PC-3 (cell line): Measurements from ENCODE around the gene UNC5B. TPM values are rescaled to one million over a fixed set of nuclear protein-coding genes. Genes with fewer than 3 reads are reported as not detected.
A peak's percentile ranks its signal among the peaks of the same experiment; 100 is the strongest.

Experiments
- ATAC-seq: fragments of 200-7000 bp; cut with Tn5 transposase; 2 replicates; pipeline ENCODE4 v1.9.1; 2020; ENCODE audit warnings: mild to moderate bottlenecking, moderate library complexity
- BruUV-seq: library from RNA; stranded (reverse); fragments of 400-500 nt; replicated peaks from 2 replicates; lab custom pipeline; 2021; lab: Mats Ljungman, UMichigan
- CTCF ChIA-PET: fragments of 300-600 bp; sonication (Branson Sonifier 250); formaldehyde crosslinking; loops from one replicate; lab custom pipeline; 2022; ENCODE audit warnings: antibody characterized with exemption; lab: Charles Lee
- POLR2A ChIA-PET: fragments of 300-600 bp; sonication (Branson Sonifier 250); formaldehyde crosslinking; loops from one replicate; lab custom pipeline; 2022; ENCODE audit warnings: antibody characterized with exemption; ENCODE audit not compliant: unreplicated experiment; lab: Charles Lee
- DNase-seq: peaks from one replicate; pipeline ENCODE4 v3.0.0-alpha.2; 2015
- H2AFZ ChIP-seq: fragments of 300-600 bp; sonication (generic); 2 replicates; pipeline ENCODE4 v1.6.0; 2016; ENCODE audit warnings: antibody characterized with exemption, low read length
- H3F3A ChIP-seq: fragments of 300-600 bp; sonication (generic); one replicate; pipeline ENCODE4 v1.6.0; 2017; ENCODE audit warnings: antibody characterized with exemption, low read length, control low read depth, mild to moderate bottlenecking; ENCODE audit not compliant: unreplicated experiment
- H3K27ac ChIP-seq: fragments of 300-600 bp; sonication (generic); 2 replicates; pipeline ENCODE4 v1.5.1; 2016; ENCODE audit warnings: mild to moderate bottlenecking, low read length
- H3K27me3 ChIP-seq: fragments of 300-600 bp; sonication (generic); 2 replicates; pipeline ENCODE4 v1.6.1; 2016; ENCODE audit warnings: low read length, mixed read lengths
- H3K36me3 ChIP-seq: fragments of 300-600 bp; sonication (generic); 2 replicates; pipeline ENCODE4 v1.6.1; 2016; ENCODE audit warnings: low read depth, mixed run types, low read length, mixed read lengths
- H3K4me1 ChIP-seq: fragments of 300-600 bp; sonication (generic); 2 replicates; pipeline ENCODE4 v1.5.1; 2016; ENCODE audit warnings: low read length; ENCODE audit not compliant: insufficient read depth
- H3K4me2 ChIP-seq: fragments of 300-600 bp; sonication (generic); 2 replicates; pipeline ENCODE4 v1.6.0; 2016; ENCODE audit warnings: low read length
- H3K4me3 ChIP-seq: fragments of 300-600 bp; sonication (generic); 2 replicates; pipeline ENCODE4 v1.5.1; 2016; ENCODE audit warnings: mild to moderate bottlenecking, low read length, mixed read lengths
- H3K79me2 ChIP-seq: fragments of 300-600 bp; sonication (generic); 2 replicates; pipeline ENCODE4 v1.6.1; 2017; ENCODE audit warnings: low read length, mixed read lengths
- H3K9ac ChIP-seq: fragments of 300-600 bp; sonication (generic); 2 replicates; pipeline ENCODE4 v1.6.0; 2016; ENCODE audit warnings: mild to moderate bottlenecking, low read length
- H3K9me2 ChIP-seq: fragments of 300-600 bp; sonication (generic); replicated peaks from 2 replicates; pipeline ENCODE4 v1.6.1; 2016; ENCODE audit warnings: mixed run types, low read length, mixed read lengths
- H3K9me3 ChIP-seq: fragments of 300-600 bp; sonication (generic); 2 replicates; pipeline ENCODE4 v1.6.1; 2016; ENCODE audit warnings: low read length, mixed read lengths
- H4K20me1 ChIP-seq: fragments of 300-600 bp; sonication (generic); 2 replicates; pipeline ENCODE4 v1.6.1; 2016; ENCODE audit warnings: low read length, mixed read lengths
- EZH2 ChIP-seq: fragments of 300-600 bp; sonication (generic); IDR thresholded peaks from one replicate; pipeline ENCODE4 v1.6.1; 2017; ENCODE audit warnings: antibody characterized with exemption, mild to moderate bottlenecking, low read length; ENCODE audit not compliant: unreplicated experiment
- EZH2phosphoT487 ChIP-seq: fragments of 300-600 bp; sonication (generic); IDR thresholded peaks from 2 replicates; pipeline ENCODE4 v1.6.1; 2018; ENCODE audit warnings: mild to moderate bottlenecking, antibody characterized with exemption, low read length, borderline replicate concordance
- intact Hi-C: fragments of 100-400 bp; cut with micrococcal nuclease; formaldehyde crosslinking; loops from 2 replicates; pipeline ENCODE4 v1.9.0; 2023
- total RNA-seq: library from RNA; depleted of rRNA; stranded (reverse); fragments of >200 nt; gene quantifications from 2 replicates; pipeline ENCODE4 v1.2.3, GENCODE V29; 2014
- TF ChIP-seq, protein P1 (sequence below): fragments of 300-600 bp; sonication (generic); conservative IDR thresholded peaks from 2 replicates; pipeline ENCODE4 v1.5.1; 2017; ENCODE audit warnings: antibody characterized with exemption, low read depth, mild to moderate bottlenecking, low read length

UNC5B gene
- total RNA-seq, 1 experiment from 2014 or later = 0.26 TPM

DNA sequence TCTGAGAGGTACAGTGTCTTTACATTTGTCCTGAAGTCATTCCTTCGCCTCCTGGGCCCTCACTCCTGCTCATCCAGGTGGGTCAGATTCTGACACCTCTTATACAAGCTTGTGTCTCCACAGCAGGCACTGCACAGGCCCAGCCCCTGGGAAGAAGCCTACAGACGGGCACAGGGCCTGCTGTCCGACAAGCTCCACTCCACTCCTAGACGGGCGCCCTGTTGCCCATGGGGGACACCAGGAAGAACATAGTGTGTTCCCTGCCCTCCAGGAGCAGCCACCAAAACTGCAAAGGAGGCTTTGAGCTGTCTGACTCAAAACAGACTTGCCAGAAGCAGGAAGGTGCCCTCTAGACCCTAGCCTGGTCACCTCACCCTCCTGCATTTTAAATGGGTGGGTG is 61.1 kb downstream of the UNC5B start:
- Histone ChIP-seq H3K4me3 (no peak overlapping the region), H3K4me1 (peaks cover 6% of the 10 kb centered on the region; the same call in 1 of the 2 replicates), H3K36me3 (no peaks in the 10 kb centered on the region), H3K27ac (no peak overlapping the region), H3K4me2 (no peak overlapping the region), H3K9me3 (no peaks in the 10 kb centered on the region), H4K20me1 (no peaks in the 10 kb centered on the region), H3K27me3 (no peaks in the 10 kb centered on the region), H3K9ac (no peak overlapping the region), H3K9me2 (no peaks in the 10 kb centered on the region), H2AFZ (no peak overlapping the region), H3K79me2 (no peaks in the 10 kb centered on the region), H3F3A (no peaks in the 10 kb centered on the region)
- POLR2A ChIA-PET = no interaction called here
- no peak for ATAC-seq
- no peak for DNase-seq
- TF ChIP-seq EZH2phosphoT487 (no peak), EZH2 (no peak)
- TF ChIP-seq, protein P1, sequence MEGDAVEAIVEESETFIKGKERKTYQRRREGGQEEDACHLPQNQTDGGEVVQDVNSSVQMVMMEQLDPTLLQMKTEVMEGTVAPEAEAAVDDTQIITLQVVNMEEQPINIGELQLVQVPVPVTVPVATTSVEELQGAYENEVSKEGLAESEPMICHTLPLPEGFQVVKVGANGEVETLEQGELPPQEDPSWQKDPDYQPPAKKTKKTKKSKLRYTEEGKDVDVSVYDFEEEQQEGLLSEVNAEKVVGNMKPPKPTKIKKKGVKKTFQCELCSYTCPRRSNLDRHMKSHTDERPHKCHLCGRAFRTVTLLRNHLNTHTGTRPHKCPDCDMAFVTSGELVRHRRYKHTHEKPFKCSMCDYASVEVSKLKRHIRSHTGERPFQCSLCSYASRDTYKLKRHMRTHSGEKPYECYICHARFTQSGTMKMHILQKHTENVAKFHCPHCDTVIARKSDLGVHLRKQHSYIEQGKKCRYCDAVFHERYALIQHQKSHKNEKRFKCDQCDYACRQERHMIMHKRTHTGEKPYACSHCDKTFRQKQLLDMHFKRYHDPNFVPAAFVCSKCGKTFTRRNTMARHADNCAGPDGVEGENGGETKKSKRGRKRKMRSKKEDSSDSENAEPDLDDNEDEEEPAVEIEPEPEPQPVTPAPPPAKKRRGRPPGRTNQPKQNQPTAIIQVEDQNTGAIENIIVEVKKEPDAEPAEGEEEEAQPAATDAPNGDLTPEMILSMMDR = no peak
- no TSS peak for BruUV-seq
- intact Hi-C loops = no loop called here
- CTCF ChIA-PET = no interaction called here

DNA sequence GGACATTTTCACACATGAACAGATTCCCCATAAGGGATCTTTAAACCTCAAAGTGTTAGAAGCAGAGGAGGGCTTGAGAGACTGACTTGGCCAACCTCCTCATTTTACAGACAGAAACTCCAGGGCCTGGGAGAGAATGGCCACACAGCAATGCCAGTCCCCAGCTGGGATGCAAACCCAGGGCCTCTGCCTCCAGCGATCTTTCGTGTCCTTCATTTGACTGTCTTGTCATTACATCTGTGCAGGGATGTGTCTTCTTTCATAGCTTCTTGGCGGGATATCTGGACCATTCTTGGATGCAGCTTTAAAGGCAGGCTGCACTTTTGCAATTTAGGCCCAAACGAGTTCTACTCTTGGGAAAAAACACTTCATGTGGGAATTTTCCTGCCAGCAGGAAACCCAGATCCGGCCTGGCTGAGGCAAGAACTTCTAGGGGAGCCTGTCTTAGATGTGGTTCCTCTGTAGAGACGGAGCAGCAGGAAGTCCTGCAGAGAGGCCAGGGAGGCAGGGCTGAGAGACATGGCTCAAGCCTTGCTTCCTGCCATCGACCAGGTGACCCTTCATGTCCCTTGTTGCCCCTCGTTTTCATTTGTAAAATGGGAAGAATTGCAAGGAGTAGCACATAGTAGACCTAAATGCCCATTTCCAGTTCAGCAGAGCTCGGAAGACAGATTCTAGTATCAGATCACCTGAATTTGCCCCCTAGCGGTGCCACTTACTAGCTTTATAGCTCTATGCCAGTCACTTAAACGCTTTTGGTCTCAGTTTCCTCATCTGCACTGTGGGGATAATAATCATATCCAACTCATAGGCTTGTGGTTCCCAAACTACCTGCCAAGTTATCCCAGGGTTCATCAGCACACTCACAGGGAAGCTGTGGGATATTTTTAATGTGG is 62.8 kb downstream of the UNC5B start:
- H3K27ac ChIP-seq = no peak overlapping the region
- DNase-seq (no peak), ATAC-seq (no peak)
- POLR2A ChIA-PET = no interaction called here
- no peaks in the 10 kb centered on the region for H3K9me2 ChIP-seq
- H4K20me1 ChIP-seq = no peaks in the 10 kb centered on the region
- CTCF ChIA-PET = interaction anchor here (0.6 kb wide), 1 partner anchor 44 kb away, joined by 9 read pairs; no protein-coding TSS in a partner anchor
- H3K4me2 ChIP-seq = no peak overlapping the region
- H3K36me3 ChIP-seq = no peaks in the 10 kb centered on the region
- no peaks in the 10 kb centered on the region for H3K27me3 ChIP-seq
- H3K4me1 ChIP-seq = peaks cover 6% of the 10 kb centered on the region; the same call in 1 of the 2 replicates
- TF ChIP-seq, protein P1 = peak; percentile 23; the same call in 1 of the 2 replicates
- TF ChIP-seq EZH2 (no peak), EZH2phosphoT487 (no peak)
- no peak overlapping the region for H2AFZ ChIP-seq
- H3K9ac ChIP-seq = no peak overlapping the region
- no peaks in the 10 kb centered on the region for H3K79me2 ChIP-seq
- no peak overlapping the region for H3K4me3 ChIP-seq
- no peaks in the 10 kb centered on the region for H3K9me3 ChIP-seq
- no peaks in the 10 kb centered on the region for H3F3A ChIP-seq
- BruUV-seq = no TSS peak
- intact Hi-C loops = loop anchor here (5.0 kb wide), 1 partner anchor 353 kb away; no protein-coding TSS in a partner anchor

DNA sequence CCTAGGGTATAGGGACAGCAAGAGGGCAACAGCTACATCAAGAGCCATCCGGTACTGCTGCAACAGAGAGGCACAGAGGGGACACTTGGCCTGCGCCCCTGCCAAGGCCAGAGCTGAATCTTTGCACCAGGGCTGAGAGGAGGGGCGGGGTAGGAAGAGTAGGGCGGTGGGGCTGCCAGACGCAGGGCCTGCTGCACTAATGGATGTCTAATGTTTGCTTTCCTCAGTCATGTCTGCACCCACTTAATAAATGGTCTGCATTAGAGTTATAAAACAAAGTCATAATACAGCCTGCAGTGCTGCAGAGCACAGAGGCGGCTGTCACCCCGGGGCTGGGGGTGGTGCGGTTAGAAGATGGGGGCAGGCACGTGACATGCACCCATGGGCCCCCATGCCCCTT is 64.5 kb downstream of the UNC5B start:
- H3K4me1 ChIP-seq = peaks cover 6% of the 10 kb centered on the region; the same call in 1 of the 2 replicates
- intact Hi-C loops = loop anchor here (5.0 kb wide), 1 partner anchor 355 kb away; no protein-coding TSS in a partner anchor
- no peak overlapping the region for H3K4me2 ChIP-seq
- H3K4me3 ChIP-seq = no peak overlapping the region
- TF ChIP-seq, protein P1 = no peak
- TF ChIP-seq EZH2phosphoT487 (no peak), EZH2 (no peak)
- no peak for ATAC-seq
- H3K9ac ChIP-seq = no peak overlapping the region
- H3F3A ChIP-seq = no peaks in the 10 kb centered on the region
- no peak for DNase-seq
- H3K27me3 ChIP-seq = no peaks in the 10 kb centered on the region
- ChIA-PET POLR2A (no interaction called here), CTCF (no interaction called here)
- H3K27ac ChIP-seq = no peak overlapping the region
- H3K79me2 ChIP-seq = no peaks in the 10 kb centered on the region
- H3K36me3 ChIP-seq = no peaks in the 10 kb centered on the region
- no TSS peak for BruUV-seq
- no peaks in the 10 kb centered on the region for H3K9me2 ChIP-seq
- H4K20me1 ChIP-seq = no peaks in the 10 kb centered on the region
- no peak overlapping the region for H2AFZ ChIP-seq
- no peaks in the 10 kb centered on the region for H3K9me3 ChIP-seq
